ENCODE measurements around the gene GPR87. TPM values are rescaled to one million over a fixed set of nuclear protein-coding genes. Genes with fewer than 3 reads are reported as not detected.

Gene GPR87
- total RNA-seq, 1 donor from 2014 or later: not detected

DNA sequence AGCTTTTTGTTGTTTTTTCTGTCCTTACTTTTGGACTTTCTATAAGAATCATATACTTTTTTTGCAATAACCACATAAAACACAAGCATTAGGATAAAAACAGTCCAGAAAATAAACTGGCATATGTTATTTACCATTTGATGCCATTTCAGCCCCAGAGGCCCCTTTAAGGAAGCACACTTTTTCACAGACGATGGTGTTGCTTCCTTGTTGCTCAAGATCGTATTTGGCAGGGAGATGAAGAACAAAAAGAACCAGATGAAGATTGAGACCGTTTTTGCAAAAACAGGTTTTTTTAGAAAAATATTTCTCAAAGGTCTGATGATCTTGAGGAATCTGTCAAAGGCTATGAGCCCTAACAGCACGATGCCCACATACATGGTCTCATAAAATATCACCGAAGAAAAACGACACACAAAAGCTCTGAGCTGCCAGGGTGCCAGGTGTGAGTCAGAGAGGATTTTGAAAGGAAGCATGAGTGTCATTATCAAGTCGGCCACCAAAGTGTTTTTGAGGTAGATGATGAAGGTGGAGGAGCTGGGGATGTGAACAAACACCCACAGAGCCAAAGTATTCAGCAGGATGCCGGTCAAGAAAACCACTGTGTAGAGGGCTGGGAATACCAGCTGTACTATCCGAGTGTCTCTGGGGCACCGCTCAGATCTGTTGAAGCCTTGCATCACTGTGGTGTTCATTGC, 11.8 kb upstream of the GPR87 start:
- TF ChIP-seq, protein P1, sequence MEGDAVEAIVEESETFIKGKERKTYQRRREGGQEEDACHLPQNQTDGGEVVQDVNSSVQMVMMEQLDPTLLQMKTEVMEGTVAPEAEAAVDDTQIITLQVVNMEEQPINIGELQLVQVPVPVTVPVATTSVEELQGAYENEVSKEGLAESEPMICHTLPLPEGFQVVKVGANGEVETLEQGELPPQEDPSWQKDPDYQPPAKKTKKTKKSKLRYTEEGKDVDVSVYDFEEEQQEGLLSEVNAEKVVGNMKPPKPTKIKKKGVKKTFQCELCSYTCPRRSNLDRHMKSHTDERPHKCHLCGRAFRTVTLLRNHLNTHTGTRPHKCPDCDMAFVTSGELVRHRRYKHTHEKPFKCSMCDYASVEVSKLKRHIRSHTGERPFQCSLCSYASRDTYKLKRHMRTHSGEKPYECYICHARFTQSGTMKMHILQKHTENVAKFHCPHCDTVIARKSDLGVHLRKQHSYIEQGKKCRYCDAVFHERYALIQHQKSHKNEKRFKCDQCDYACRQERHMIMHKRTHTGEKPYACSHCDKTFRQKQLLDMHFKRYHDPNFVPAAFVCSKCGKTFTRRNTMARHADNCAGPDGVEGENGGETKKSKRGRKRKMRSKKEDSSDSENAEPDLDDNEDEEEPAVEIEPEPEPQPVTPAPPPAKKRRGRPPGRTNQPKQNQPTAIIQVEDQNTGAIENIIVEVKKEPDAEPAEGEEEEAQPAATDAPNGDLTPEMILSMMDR (IDR thresholded peaks at IDR 0.05; ENCODE audit: partially characterized antibody, unreplicated experiment): no peak
- no peak for DNase-seq
- Mint-ChIP-seq H3K27ac (ENCODE audit: unreplicated experiment) (no peak overlapping the region), H3K4me3 (ENCODE audit: unreplicated experiment) (no peak overlapping the region), H3K27me3 (ENCODE audit: unreplicated experiment) (no peaks in the 10 kb centered on the region), H3K36me3 (ENCODE audit: unreplicated experiment) (no peaks in the 10 kb centered on the region), H3K4me1 (ENCODE audit: low read depth, unreplicated experiment) (no peaks in the 10 kb centered on the region), H3K9me3 (ENCODE audit: unreplicated experiment) (no peaks in the 10 kb centered on the region)

DNA sequence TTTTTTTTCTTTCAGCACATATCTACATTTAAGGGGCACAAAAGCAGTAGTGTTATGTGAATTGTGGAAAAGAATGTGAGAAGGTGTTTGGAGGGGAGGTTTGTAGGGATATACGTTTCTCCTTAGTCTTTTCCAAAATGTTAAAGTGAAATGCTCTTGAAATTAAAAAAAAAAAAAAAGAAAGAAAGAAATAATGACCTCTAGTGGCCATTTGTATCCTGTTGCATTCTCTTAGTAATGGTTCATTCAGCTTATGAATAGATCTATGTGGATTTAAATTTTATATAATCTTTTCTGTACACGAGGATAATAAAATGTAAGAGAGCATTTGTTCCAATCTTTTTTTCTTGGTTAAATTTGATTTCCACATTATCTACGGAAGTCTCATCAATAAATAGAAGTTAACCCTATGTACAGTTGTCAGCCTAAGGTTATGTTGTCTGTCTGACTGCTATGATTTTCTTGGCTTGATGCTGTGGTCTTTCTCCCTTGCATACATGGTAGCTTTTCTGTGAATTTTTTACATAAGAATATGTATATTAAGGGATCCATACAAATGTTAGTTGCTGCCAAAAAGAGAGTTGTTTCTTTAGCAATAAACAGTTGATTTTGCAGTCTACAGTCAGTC, 11.1 kb upstream of the GPR87 start:
- no peak overlapping the region for H3K4me3 Mint-ChIP-seq (ENCODE audit: unreplicated experiment)
- peaks cover 1% of the 10 kb centered on the region for H3K9me3 Mint-ChIP-seq (ENCODE audit: unreplicated experiment)
- H3K36me3 Mint-ChIP-seq (ENCODE audit: unreplicated experiment): no peaks in the 10 kb centered on the region
- DNase-seq: no peak
- no peaks in the 10 kb centered on the region for H3K4me1 Mint-ChIP-seq (ENCODE audit: low read depth, unreplicated experiment)
- TF ChIP-seq, protein P1 (IDR thresholded peaks at IDR 0.05; ENCODE audit: partially characterized antibody, unreplicated experiment): peak; percentile 74
- no peak overlapping the region for H3K27ac Mint-ChIP-seq (ENCODE audit: unreplicated experiment)
- H3K27me3 Mint-ChIP-seq (ENCODE audit: unreplicated experiment): no peaks in the 10 kb centered on the region

DNA sequence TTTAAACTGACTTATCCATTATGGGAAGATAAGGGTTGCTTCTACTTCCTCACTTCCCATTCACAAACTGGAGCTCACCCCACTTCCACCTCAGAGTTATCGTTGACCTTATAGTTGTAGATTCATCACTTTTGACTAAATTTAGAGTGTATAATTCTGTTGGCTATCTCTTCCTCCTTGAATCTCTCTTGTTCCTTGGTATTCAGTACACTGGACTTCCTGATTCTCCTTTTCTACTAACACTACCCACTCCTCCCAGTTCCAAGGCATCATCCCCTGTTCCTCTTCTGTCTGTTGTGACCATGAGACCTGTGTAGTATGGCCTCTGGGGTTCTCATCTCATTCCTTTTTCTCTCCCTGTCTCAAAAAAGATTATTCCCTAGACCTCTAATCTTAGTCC, 5.9 kb upstream of the GPR87 start:
- H3K36me3 Mint-ChIP-seq (ENCODE audit: unreplicated experiment): no peaks in the 10 kb centered on the region
- no peak overlapping the region for H3K27ac Mint-ChIP-seq (ENCODE audit: unreplicated experiment)
- DNase-seq: no peak
- H3K4me1 Mint-ChIP-seq (ENCODE audit: low read depth, unreplicated experiment): no peaks in the 10 kb centered on the region
- H3K27me3 Mint-ChIP-seq (ENCODE audit: unreplicated experiment): peaks cover 2% of the 10 kb centered on the region
- peaks cover 1% of the 10 kb centered on the region for H3K9me3 Mint-ChIP-seq (ENCODE audit: unreplicated experiment)
- TF ChIP-seq, protein P1 (IDR thresholded peaks at IDR 0.05; ENCODE audit: partially characterized antibody, unreplicated experiment): no peak
- H3K4me3 Mint-ChIP-seq (ENCODE audit: unreplicated experiment): no peak overlapping the region

DNA sequence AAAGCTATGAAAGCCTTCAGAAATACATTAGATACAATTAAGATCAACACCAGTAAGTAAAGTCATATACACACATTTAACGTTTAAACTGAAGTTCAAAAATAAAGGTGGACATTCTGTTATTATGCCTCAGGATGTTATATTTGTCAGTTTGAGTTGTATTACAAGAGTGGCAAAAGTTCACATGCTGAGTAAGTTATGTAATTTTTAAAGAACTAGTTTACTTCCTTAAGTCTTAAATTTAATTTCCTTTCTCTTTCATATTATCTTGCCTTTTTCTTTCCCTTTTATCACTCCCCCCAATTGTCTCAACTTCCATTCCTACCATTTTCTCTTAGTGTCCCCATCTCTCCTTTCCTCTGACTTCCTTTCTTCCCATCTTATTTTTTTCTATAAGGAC, 4.9 kb upstream of the GPR87 start:
- H3K36me3 Mint-ChIP-seq (ENCODE audit: unreplicated experiment): no peaks in the 10 kb centered on the region
- TF ChIP-seq, protein P1 (IDR thresholded peaks at IDR 0.05; ENCODE audit: partially characterized antibody, unreplicated experiment): no peak
- H3K4me1 Mint-ChIP-seq (ENCODE audit: low read depth, unreplicated experiment): no peaks in the 10 kb centered on the region
- H3K4me3 Mint-ChIP-seq (ENCODE audit: unreplicated experiment): no peak overlapping the region
- no peak overlapping the region for H3K27ac Mint-ChIP-seq (ENCODE audit: unreplicated experiment)
- H3K9me3 Mint-ChIP-seq (ENCODE audit: unreplicated experiment): peaks cover 1% of the 10 kb centered on the region
- peaks cover 2% of the 10 kb centered on the region for H3K27me3 Mint-ChIP-seq (ENCODE audit: unreplicated experiment)
- no peak for DNase-seq

DNA sequence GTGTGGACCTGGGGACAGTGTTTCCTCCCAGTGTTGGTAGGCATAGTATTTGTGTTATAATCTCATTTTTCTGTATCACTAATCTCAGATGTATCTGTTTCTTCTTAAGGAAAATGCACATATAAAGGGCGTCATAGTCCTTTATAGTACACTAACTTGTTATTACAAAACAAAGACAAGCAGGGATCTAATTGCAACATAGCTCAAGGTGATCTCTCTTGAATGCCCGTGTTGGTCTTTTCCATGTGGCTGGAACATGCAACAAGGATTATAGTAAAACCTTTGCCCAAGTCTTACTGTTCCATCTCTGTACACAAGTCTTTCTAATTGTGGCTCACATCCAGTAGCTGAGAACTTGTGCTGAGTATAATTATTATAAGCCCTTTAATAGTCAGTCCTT, 3.5 kb upstream of the GPR87 start:
- H3K27ac Mint-ChIP-seq (ENCODE audit: unreplicated experiment): peak overlapping the region; percentile 44
- peaks cover 1% of the 10 kb centered on the region for H3K9me3 Mint-ChIP-seq (ENCODE audit: unreplicated experiment)
- no peak overlapping the region for H3K4me3 Mint-ChIP-seq (ENCODE audit: unreplicated experiment)
- no peak for DNase-seq
- TF ChIP-seq, protein P1 (IDR thresholded peaks at IDR 0.05; ENCODE audit: partially characterized antibody, unreplicated experiment): no peak
- no peaks in the 10 kb centered on the region for H3K4me1 Mint-ChIP-seq (ENCODE audit: low read depth, unreplicated experiment)
- H3K27me3 Mint-ChIP-seq (ENCODE audit: unreplicated experiment): peaks cover 2% of the 10 kb centered on the region
- H3K36me3 Mint-ChIP-seq (ENCODE audit: unreplicated experiment): no peaks in the 10 kb centered on the region
